GM23338 (cell line): ENCODE data around the gene JAM3. TPM values are rescaled to one million over a fixed set of nuclear protein-coding genes. Genes with fewer than 3 reads are reported as not detected.

ENCODE experiments used
- ATAC-seq: fragments of 200-7000 bp; cut with Tn5 transposase; 3 replicates; pipeline ENCODE4 v1.9.1; 2020
- DNase-seq: peaks from one replicate; pipeline ENCODE4 v3.0.0-alpha.2; 2015; ENCODE audit warnings: low spot score
- H2AFZ ChIP-seq: fragments of 200-600 bp; sonication (generic); 2 replicates; pipeline ENCODE4 v1.8.0; 2016; ENCODE audit warnings: antibody characterized with exemption, mild to moderate bottlenecking, moderate library complexity
- H3F3A ChIP-seq: fragments of 200-600 bp; sonication (generic); replicated peaks from 2 replicates; pipeline ENCODE4 v1.8.0; 2017; ENCODE audit warnings: antibody characterized with exemption, mixed run types, low read depth
- H3K27ac ChIP-seq: fragments of 200-600 bp; sonication (generic); 2 replicates; pipeline ENCODE4 v1.6.1; 2016; ENCODE audit warnings: low read depth
- H3K27me3 ChIP-seq: fragments of 200-600 bp; sonication (generic); 2 replicates; pipeline ENCODE4 v1.8.0; 2016; ENCODE audit warnings: mild to moderate bottlenecking, mixed run types, moderate library complexity; ENCODE audit not compliant: insufficient read depth
- H3K36me3 ChIP-seq: fragments of 200-600 bp; sonication (generic); 2 replicates; pipeline ENCODE4 v1.8.0; 2016; ENCODE audit warnings: mild to moderate bottlenecking; ENCODE audit not compliant: insufficient read depth
- H3K4me1 ChIP-seq: fragments of 200-600 bp; sonication (generic); 2 replicates; pipeline ENCODE4 v1.8.0; 2016; ENCODE audit warnings: mild to moderate bottlenecking, moderate library complexity; ENCODE audit not compliant: insufficient read depth
- H3K4me2 ChIP-seq: fragments of 200-600 bp; sonication (generic); 2 replicates; pipeline ENCODE4 v1.7.1; 2017; ENCODE audit warnings: mixed run types
- H3K4me3 ChIP-seq: fragments of 200-600 bp; sonication (generic); 2 replicates; pipeline ENCODE4 v1.6.1; 2016; ENCODE audit warnings: mixed run types
- H3K79me2 ChIP-seq: fragments of 200-600 bp; sonication (generic); replicated peaks from 2 replicates; pipeline ENCODE4 v1.8.0; 2017; ENCODE audit warnings: mild to moderate bottlenecking; ENCODE audit not compliant: insufficient read depth
- H3K9me2 ChIP-seq: fragments of 200-600 bp; sonication (generic); 2 replicates; pipeline ENCODE4 v1.8.0; 2017; ENCODE audit not compliant: insufficient read depth
- H4K20me1 ChIP-seq: fragments of 200-600 bp; sonication (generic); replicated peaks from 2 replicates; pipeline ENCODE4 v1.8.0; 2017; ENCODE audit warnings: mild to moderate bottlenecking; ENCODE audit not compliant: insufficient read depth
- H3K27ac Mint-ChIP-seq: 2 replicates; pipeline ENCODE4 v1.8.0; 2020; ENCODE audit warnings: inconsistent platforms, mild to moderate bottlenecking, moderate library complexity, mixed read lengths
- H3K27me3 Mint-ChIP-seq: 3 replicates; pipeline ENCODE4 v1.8.0; 2022; ENCODE audit warnings: low read depth, mild to moderate bottlenecking, moderate library complexity, mixed read lengths, inconsistent platforms; ENCODE audit not compliant: insufficient read depth, poor library complexity
- H3K36me3 Mint-ChIP-seq: 3 replicates; pipeline ENCODE4 v1.8.0; 2021; ENCODE audit warnings: low read depth, mild to moderate bottlenecking, inconsistent platforms, moderate library complexity, mixed read lengths
- H3K4me1 Mint-ChIP-seq: 3 replicates; pipeline ENCODE4 v1.8.0; 2020; ENCODE audit warnings: mild to moderate bottlenecking, inconsistent platforms, mixed read lengths
- H3K4me3 Mint-ChIP-seq: 3 replicates; pipeline ENCODE4 v1.8.0; 2021; ENCODE audit warnings: moderate library complexity, mild to moderate bottlenecking, inconsistent platforms, mixed read lengths
- H3K9me3 Mint-ChIP-seq: 3 replicates; pipeline ENCODE4 v1.8.0; 2020; ENCODE audit warnings: moderate library complexity, mild to moderate bottlenecking, inconsistent platforms, mixed read lengths
- CREB1 ChIP-seq: fragments of 250-450 bp; sonication (Bioruptor Pico); IDR thresholded peaks from 2 replicates; pipeline ENCODE4 v1.5.0; 2020; ENCODE audit warnings: low read depth, mild to moderate bottlenecking, moderate library complexity
- EZH2phosphoT487 ChIP-seq: fragments of 200-600 bp; sonication (generic); IDR thresholded peaks from one replicate; pipeline ENCODE4 v1.8.1; 2018; ENCODE audit warnings: antibody characterized with exemption; ENCODE audit not compliant: unreplicated experiment
- JUNB ChIP-seq: IDR thresholded peaks from one replicate; pipeline ENCODE4 v1.6.1; 2016; ENCODE audit warnings: antibody characterized with exemption; ENCODE audit not compliant: unreplicated experiment
- NANOG ChIP-seq: IDR thresholded peaks from 2 replicates; pipeline ENCODE4 v1.6.1; 2016; ENCODE audit warnings: antibody characterized with exemption, borderline replicate concordance
- POLR2AphosphoS5 ChIP-seq: IDR thresholded peaks from 2 replicates; pipeline ENCODE4 v1.6.1; 2016; ENCODE audit warnings: antibody characterized with exemption, low read depth
- STAT1 ChIP-seq: IDR thresholded peaks from one replicate; pipeline ENCODE4 v1.6.1; 2016; ENCODE audit warnings: antibody characterized with exemption; ENCODE audit not compliant: unreplicated experiment
- ZNF114 ChIP-seq: fragments of 250-450 bp; sonication (Bioruptor Pico); IDR thresholded peaks from 2 replicates; pipeline ENCODE4 v1.5.0; 2020; ENCODE audit warnings: mild to moderate bottlenecking, moderate library complexity
- ZNF331 ChIP-seq: fragments of 250-450 bp; sonication (Bioruptor Pico); IDR thresholded peaks from 2 replicates; pipeline ENCODE4 v1.5.0; 2020; ENCODE audit warnings: low read depth, mild to moderate bottlenecking, moderate library complexity
- ZNF462 ChIP-seq: fragments of 250-450 bp; sonication (Bioruptor Pico); IDR thresholded peaks from 2 replicates; pipeline ENCODE4 v1.5.0; 2020; ENCODE audit warnings: mild to moderate bottlenecking, moderate library complexity
- polyA plus RNA-seq: library from polyadenylated mRNA; unstranded; fragments of >200 nt; fragmentation: Nextera tagmentation; extraction: Ambion mirVana; gene quantifications from 2 replicates; pipeline ENCODE4 v1.2.1, GENCODE V29; 2016
- total RNA-seq: library from RNA; depleted of rRNA; stranded (reverse); fragments of >200 nt; shearing (Covaris generic); gene quantifications from 2 replicates; pipeline ENCODE4 v1.2.3, GENCODE V29; 2014
- TF ChIP-seq, protein P1 (sequence below): IDR thresholded peaks from 2 replicates; pipeline ENCODE4 v1.6.1; 2016; ENCODE audit warnings: antibody characterized with exemption
- TF ChIP-seq, protein P2 (sequence below), 2 experiments: fragments of 200-600 bp in 1 of 2; sonication (generic) in 1 of 2; conservative IDR thresholded peaks; 2 replicates each; pipeline versions ENCODE4 v1.5.1 to v1.6.1; 2016 to 2017; ENCODE audit warnings: antibody characterized with exemption in 2 of 2, low read depth in 2 of 2, mild to moderate bottlenecking in 2 of 2, moderate library complexity in 1 of 2
- TF ChIP-seq, protein P3 (sequence below): IDR thresholded peaks from one replicate; pipeline ENCODE4 v1.6.1; 2018; ENCODE audit warnings: antibody characterized with exemption; ENCODE audit not compliant: unreplicated experiment

JAM3 gene
- total and polyA plus RNA-seq, 2 experiments from 2014 or later = 14.1 to 41.5 TPM

DNA sequence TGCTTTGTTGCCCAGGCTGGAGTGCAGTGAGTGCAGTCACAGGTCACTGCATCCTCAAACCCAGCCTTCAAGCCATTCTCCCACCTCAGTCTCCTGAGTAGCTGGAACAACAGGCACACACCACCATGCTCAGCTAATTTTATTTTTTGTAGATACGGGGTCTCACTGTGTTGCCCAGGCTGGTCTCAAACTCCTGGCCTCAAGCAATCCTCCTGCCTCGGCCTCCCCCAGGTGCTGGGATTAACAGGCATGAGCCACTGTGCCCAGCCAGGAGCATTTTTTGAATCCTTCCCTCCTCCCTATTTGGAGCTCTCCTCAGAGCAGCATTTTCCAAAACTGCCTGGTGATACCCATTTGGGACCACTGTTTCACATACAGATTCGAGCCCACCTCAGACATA lies 77.7 kb downstream of the JAM3 start:
- H3K27me3 Mint-ChIP-seq = peaks cover 15% of the 10 kb centered on the region
- Histone ChIP-seq H3K27ac (no peak overlapping the region), H3K27me3 (no peaks in the 10 kb centered on the region), H2AFZ (no peak overlapping the region), H4K20me1 (peaks cover 6% of the 10 kb centered on the region), H3K4me1 (no peaks in the 10 kb centered on the region), H3K4me2 (no peak overlapping the region), H3K36me3 (peaks cover 30% of the 10 kb centered on the region), H3F3A (0 out of 2 replicates have a peak, but pooled peaks cover 3% of the 10 kb centered on the region), H3K79me2 (no peaks in the 10 kb centered on the region), H3K9me2 (peaks cover 4% of the 10 kb centered on the region; the same call in 1 of the 2 replicates), H3K4me3 (no peak overlapping the region)
- H3K4me1 Mint-ChIP-seq = no peaks in the 10 kb centered on the region
- H3K27ac Mint-ChIP-seq = no peak overlapping the region
- TF ChIP-seq NANOG (no peak), JUNB (no peak), STAT1 (no peak), CREB1 (CRISPR knock-in tag) (no peak), EZH2phosphoT487 (no peak), POLR2AphosphoS5 (no peak), ZNF114 (CRISPR knock-in tag) (no peak), ZNF331 (CRISPR knock-in tag) (no peak), ZNF462 (CRISPR knock-in tag) (no peak)
- TF ChIP-seq, protein P1, sequence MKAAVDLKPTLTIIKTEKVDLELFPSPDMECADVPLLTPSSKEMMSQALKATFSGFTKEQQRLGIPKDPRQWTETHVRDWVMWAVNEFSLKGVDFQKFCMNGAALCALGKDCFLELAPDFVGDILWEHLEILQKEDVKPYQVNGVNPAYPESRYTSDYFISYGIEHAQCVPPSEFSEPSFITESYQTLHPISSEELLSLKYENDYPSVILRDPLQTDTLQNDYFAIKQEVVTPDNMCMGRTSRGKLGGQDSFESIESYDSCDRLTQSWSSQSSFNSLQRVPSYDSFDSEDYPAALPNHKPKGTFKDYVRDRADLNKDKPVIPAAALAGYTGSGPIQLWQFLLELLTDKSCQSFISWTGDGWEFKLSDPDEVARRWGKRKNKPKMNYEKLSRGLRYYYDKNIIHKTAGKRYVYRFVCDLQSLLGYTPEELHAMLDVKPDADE = no peak
- TF ChIP-seq, protein P2, sequence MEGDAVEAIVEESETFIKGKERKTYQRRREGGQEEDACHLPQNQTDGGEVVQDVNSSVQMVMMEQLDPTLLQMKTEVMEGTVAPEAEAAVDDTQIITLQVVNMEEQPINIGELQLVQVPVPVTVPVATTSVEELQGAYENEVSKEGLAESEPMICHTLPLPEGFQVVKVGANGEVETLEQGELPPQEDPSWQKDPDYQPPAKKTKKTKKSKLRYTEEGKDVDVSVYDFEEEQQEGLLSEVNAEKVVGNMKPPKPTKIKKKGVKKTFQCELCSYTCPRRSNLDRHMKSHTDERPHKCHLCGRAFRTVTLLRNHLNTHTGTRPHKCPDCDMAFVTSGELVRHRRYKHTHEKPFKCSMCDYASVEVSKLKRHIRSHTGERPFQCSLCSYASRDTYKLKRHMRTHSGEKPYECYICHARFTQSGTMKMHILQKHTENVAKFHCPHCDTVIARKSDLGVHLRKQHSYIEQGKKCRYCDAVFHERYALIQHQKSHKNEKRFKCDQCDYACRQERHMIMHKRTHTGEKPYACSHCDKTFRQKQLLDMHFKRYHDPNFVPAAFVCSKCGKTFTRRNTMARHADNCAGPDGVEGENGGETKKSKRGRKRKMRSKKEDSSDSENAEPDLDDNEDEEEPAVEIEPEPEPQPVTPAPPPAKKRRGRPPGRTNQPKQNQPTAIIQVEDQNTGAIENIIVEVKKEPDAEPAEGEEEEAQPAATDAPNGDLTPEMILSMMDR (conservative IDR thresholded peaks at IDR 0.05; ENCODE audit: low read depth in 2 of 2) = no peak
- TF ChIP-seq, protein P3, sequence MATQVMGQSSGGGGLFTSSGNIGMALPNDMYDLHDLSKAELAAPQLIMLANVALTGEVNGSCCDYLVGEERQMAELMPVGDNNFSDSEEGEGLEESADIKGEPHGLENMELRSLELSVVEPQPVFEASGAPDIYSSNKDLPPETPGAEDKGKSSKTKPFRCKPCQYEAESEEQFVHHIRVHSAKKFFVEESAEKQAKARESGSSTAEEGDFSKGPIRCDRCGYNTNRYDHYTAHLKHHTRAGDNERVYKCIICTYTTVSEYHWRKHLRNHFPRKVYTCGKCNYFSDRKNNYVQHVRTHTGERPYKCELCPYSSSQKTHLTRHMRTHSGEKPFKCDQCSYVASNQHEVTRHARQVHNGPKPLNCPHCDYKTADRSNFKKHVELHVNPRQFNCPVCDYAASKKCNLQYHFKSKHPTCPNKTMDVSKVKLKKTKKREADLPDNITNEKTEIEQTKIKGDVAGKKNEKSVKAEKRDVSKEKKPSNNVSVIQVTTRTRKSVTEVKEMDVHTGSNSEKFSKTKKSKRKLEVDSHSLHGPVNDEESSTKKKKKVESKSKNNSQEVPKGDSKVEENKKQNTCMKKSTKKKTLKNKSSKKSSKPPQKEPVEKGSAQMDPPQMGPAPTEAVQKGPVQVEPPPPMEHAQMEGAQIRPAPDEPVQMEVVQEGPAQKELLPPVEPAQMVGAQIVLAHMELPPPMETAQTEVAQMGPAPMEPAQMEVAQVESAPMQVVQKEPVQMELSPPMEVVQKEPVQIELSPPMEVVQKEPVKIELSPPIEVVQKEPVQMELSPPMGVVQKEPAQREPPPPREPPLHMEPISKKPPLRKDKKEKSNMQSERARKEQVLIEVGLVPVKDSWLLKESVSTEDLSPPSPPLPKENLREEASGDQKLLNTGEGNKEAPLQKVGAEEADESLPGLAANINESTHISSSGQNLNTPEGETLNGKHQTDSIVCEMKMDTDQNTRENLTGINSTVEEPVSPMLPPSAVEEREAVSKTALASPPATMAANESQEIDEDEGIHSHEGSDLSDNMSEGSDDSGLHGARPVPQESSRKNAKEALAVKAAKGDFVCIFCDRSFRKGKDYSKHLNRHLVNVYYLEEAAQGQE = no peak
- no peak for DNase-seq
- peaks cover 90% of the 10 kb centered on the region for H3K36me3 Mint-ChIP-seq
- H3K4me3 Mint-ChIP-seq = no peak overlapping the region
- ATAC-seq = no peak
- peaks cover 60% of the 10 kb centered on the region for H3K9me3 Mint-ChIP-seq
